Parathyroid adenoma (tissue), 2 donors: ENCODE data around the gene CUX1.
"Not testable (repeated sequence)": the region's sequence is repeated elsewhere in the genome, so short reads cannot be mapped to it uniquely, and the experiment has no call there.

Experiments used
- H2AFZ ChIP-seq: fragments of 300-600 bp; sonication (generic); one replicate; pipeline ENCODE4 v1.7.0; 2017; ENCODE audit warnings: antibody characterized with exemption, mild to moderate bottlenecking
- H3K27ac ChIP-seq: fragments of 300-600 bp; sonication (generic); one replicate; pipeline ENCODE4 v1.7.0; 2017
- H3K27me3 ChIP-seq: fragments of 300-600 bp; sonication (generic); one replicate; pipeline ENCODE4 v1.7.0; 2017; ENCODE audit warnings: low read length; ENCODE audit not compliant: control insufficient read depth, insufficient read depth
- H3K36me3 ChIP-seq: fragments of 300-600 bp; sonication (generic); one replicate; pipeline ENCODE4 v1.7.0; 2017; ENCODE audit warnings: low read length; ENCODE audit not compliant: control insufficient read depth, insufficient read depth
- H3K4me1 ChIP-seq: fragments of 300-600 bp; sonication (generic); one replicate; pipeline ENCODE4 v1.7.0; 2017; ENCODE audit warnings: control low read depth
- H3K4me2 ChIP-seq: fragments of 300-600 bp; sonication (generic); one replicate; pipeline ENCODE4 v1.7.0; 2017; ENCODE audit warnings: low read length
- H3K4me3 ChIP-seq: fragments of 300-600 bp; sonication (generic); one replicate; pipeline ENCODE4 v1.7.0; 2017; ENCODE audit warnings: low read depth, low read length
- H3K79me2 ChIP-seq: fragments of 300-600 bp; sonication (generic); one replicate; pipeline ENCODE4 v1.7.0; 2017; ENCODE audit warnings: control low read depth
- H3K9ac ChIP-seq: fragments of 300-600 bp; sonication (generic); one replicate; pipeline ENCODE4 v1.7.0; 2017; ENCODE audit warnings: mild to moderate bottlenecking
- H3K9me3 ChIP-seq: fragments of 300-600 bp; sonication (generic); one replicate; pipeline ENCODE4 v1.7.0; 2017; ENCODE audit warnings: low read length; ENCODE audit not compliant: control insufficient read depth
- TF ChIP-seq, protein P1 (sequence below): fragments of 300-600 bp; sonication (generic); IDR thresholded peaks from one replicate; pipeline ENCODE4 v1.7.0; 2017; ENCODE audit warnings: antibody characterized with exemption, mild to moderate bottlenecking
- donor health status: primary hyperparathyroidism.

Gene CUX1

GRCh38 chr7:102228935-102229334, 411.5 kb downstream of the CUX1 start:
- Histone ChIP-seq H3K27ac (no peak overlapping the region), H2AFZ (no peak overlapping the region)

GRCh38 chr7:102230162-102230561, 412.7 kb downstream of the CUX1 start:
- H3K36me3 ChIP-seq, H2AFZ ChIP-seq, H3K9me3 ChIP-seq, H3K4me3 ChIP-seq, H3K4me2 ChIP-seq, H3K79me2 ChIP-seq, H3K4me1 ChIP-seq, H3K27me3 ChIP-seq, H3K27ac ChIP-seq, H3K9ac ChIP-seq: not testable (repeated sequence)

More at GRCh38 chr7:102228935-102229334, 411.5 kb downstream of the CUX1 start:
- Histone ChIP-seq H3K9ac (no peak overlapping the region), H3K4me2 (no peak overlapping the region), H3K79me2 (no peaks in the 10 kb centered on the region), H3K9me3 (no peaks in the 10 kb centered on the region), H3K36me3 (no peaks in the 10 kb centered on the region), H3K4me1 (peaks cover 10% of the 10 kb centered on the region), H3K27me3 (no peaks in the 10 kb centered on the region), H3K4me3 (no peak overlapping the region)
- TF ChIP-seq, protein P1, sequence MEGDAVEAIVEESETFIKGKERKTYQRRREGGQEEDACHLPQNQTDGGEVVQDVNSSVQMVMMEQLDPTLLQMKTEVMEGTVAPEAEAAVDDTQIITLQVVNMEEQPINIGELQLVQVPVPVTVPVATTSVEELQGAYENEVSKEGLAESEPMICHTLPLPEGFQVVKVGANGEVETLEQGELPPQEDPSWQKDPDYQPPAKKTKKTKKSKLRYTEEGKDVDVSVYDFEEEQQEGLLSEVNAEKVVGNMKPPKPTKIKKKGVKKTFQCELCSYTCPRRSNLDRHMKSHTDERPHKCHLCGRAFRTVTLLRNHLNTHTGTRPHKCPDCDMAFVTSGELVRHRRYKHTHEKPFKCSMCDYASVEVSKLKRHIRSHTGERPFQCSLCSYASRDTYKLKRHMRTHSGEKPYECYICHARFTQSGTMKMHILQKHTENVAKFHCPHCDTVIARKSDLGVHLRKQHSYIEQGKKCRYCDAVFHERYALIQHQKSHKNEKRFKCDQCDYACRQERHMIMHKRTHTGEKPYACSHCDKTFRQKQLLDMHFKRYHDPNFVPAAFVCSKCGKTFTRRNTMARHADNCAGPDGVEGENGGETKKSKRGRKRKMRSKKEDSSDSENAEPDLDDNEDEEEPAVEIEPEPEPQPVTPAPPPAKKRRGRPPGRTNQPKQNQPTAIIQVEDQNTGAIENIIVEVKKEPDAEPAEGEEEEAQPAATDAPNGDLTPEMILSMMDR: no peak

- no peaks in the 10 kb centered on the region for H3K4me1 ChIP-seq
- no peaks in the 10 kb centered on the region for H3K79me2 ChIP-seq
- TF ChIP-seq, protein P1: no peak
- no peaks in the 10 kb centered on the region for H3K36me3 ChIP-seq
- no peaks in the 10 kb centered on the region for H3K27me3 ChIP-seq
- H2AFZ ChIP-seq: no peak overlapping the region
- H3K4me3 ChIP-seq: no peak overlapping the region
- no peak overlapping the region for H3K27ac ChIP-seq
- no peak overlapping the region for H3K9ac ChIP-seq
- H3K9me3 ChIP-seq: no peaks in the 10 kb centered on the region
- no peak overlapping the region for H3K4me2 ChIP-seq
These were observed 413.2 kb downstream of the CUX1 start for GRCh38 chr7:102230593-102230992.

DNA sequence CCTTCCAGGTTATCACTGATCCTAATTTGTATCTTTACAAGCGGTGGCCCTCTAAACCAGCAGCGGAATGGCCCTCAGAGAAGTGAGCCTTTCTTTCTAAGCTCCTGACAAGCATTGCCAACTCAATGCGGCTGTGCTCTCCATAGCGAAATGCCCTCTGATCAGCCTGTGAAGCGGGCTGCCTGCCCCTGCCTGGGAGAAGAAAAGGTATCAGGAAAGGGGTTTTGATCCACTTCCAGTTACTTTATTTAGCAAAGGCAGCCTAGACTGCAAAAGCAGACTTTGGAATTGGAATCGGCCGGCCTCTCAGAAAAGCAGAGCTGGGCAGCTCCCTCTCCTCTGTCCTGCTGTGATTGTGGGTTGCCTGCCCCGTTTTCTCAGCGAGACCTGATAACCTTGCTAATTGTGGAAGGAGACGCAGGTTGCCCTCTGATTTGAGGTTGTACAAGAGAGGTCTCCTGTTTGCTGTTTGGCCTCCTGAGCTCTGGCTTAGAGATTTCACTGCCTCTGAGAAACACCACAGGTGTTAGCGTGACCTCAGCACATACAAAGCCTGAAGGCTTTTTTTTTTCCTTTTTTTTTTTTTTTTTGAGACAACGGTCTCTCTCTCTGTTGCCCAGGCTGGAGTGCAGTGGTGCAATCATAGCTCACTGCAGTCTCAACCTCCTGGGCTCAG, 415.3 kb downstream of the CUX1 start:
- TF ChIP-seq, protein P1: no peak
- H3K9me3 ChIP-seq: no peaks in the 10 kb centered on the region
- H3K36me3 ChIP-seq: no peaks in the 10 kb centered on the region
- no peaks in the 10 kb centered on the region for H3K27me3 ChIP-seq
- H3K27ac ChIP-seq: no peak overlapping the region
- peaks cover 5% of the 10 kb centered on the region for H3K79me2 ChIP-seq
- no peaks in the 10 kb centered on the region for H3K4me1 ChIP-seq
- no peak overlapping the region for H3K9ac ChIP-seq
- no peak overlapping the region for H2AFZ ChIP-seq
- H3K4me2 ChIP-seq: no peak overlapping the region
- H3K4me3 ChIP-seq: no peak overlapping the region

GRCh38 chr7:102234131-102234530, 416.7 kb downstream of the CUX1 start:
- H3K36me3 ChIP-seq: no peaks in the 10 kb centered on the region

More at GRCh38 chr7:102234131-102234530, 416.7 kb downstream of the CUX1 start:
- H3K9me3 ChIP-seq: no peaks in the 10 kb centered on the region
- no peak overlapping the region for H3K4me3 ChIP-seq
- TF ChIP-seq, protein P1: no peak
- H3K4me1 ChIP-seq: no peaks in the 10 kb centered on the region
- no peak overlapping the region for H3K9ac ChIP-seq
- H3K79me2 ChIP-seq: peaks cover 5% of the 10 kb centered on the region
- H3K27me3 ChIP-seq: no peaks in the 10 kb centered on the region
- H3K27ac ChIP-seq: no peak overlapping the region
- no peak overlapping the region for H3K4me2 ChIP-seq
- H2AFZ ChIP-seq: no peak overlapping the region
